Prostate gland (tissue), 2 donors: ENCODE data around the gene GAP43.

Experiments used
- CTCF ChIP-seq, 4 experiments: fragments of 200-600 bp in 2 of 4; fragments of 450-650 bp in 2 of 4; sonication (generic) in 2 of 4; IDR thresholded peaks; 1 replicate in 3 of 4; 2 replicates in 1 of 4; pipeline ENCODE4 v1.5.1; 2016 to 2019; ENCODE audit warnings: antibody characterized with exemption in 4 of 4, mild to moderate bottlenecking in 2 of 4, moderate library complexity in 2 of 4
- POLR2A ChIP-seq: fragments of 450-650 bp; IDR thresholded peaks from one replicate; pipeline ENCODE4 v1.6.1; 2016; ENCODE audit warnings: antibody characterized with exemption, mild to moderate bottlenecking
- POLR2AphosphoS5 ChIP-seq: sonication (generic); formaldehyde crosslinking; IDR thresholded peaks from one replicate; pipeline ENCODE4 v1.6.1; 2017; ENCODE audit warnings: antibody characterized with exemption

- TF ChIP-seq CTCF (IDR thresholded peaks at IDR 0.05) (no peak), POLR2AphosphoS5 (no peak), POLR2A (no peak)
Measured at GRCh38 chr3:115685097-115685496, 61.8 kb downstream of the GAP43 start.
